PC-3 (cell line): ENCODE results near the gene CENPE. TPM values are rescaled to one million over a fixed set of nuclear protein-coding genes. Genes with fewer than 3 reads are reported as not detected.

Experiments used
- ATAC-seq: fragments of 200-7000 bp; cut with Tn5 transposase; 2 replicates; pipeline ENCODE4 v1.9.1; 2020; ENCODE audit warnings: mild to moderate bottlenecking, moderate library complexity
- BruUV-seq: library from RNA; stranded (reverse); fragments of 400-500 nt; replicated peaks from 2 replicates; lab custom pipeline; 2021; lab: Mats Ljungman, UMichigan
- CTCF ChIA-PET: fragments of 300-600 bp; sonication (Branson Sonifier 250); formaldehyde crosslinking; loops from one replicate; lab custom pipeline; 2022; ENCODE audit warnings: antibody characterized with exemption; lab: Charles Lee
- POLR2A ChIA-PET: fragments of 300-600 bp; sonication (Branson Sonifier 250); formaldehyde crosslinking; loops from one replicate; lab custom pipeline; 2022; ENCODE audit warnings: antibody characterized with exemption; ENCODE audit not compliant: unreplicated experiment; lab: Charles Lee
- DNase-seq: peaks from one replicate; pipeline ENCODE4 v3.0.0-alpha.2; 2015
- H2AFZ ChIP-seq: fragments of 300-600 bp; sonication (generic); 2 replicates; pipeline ENCODE4 v1.6.0; 2016; ENCODE audit warnings: antibody characterized with exemption, low read length
- H3F3A ChIP-seq: fragments of 300-600 bp; sonication (generic); one replicate; pipeline ENCODE4 v1.6.0; 2017; ENCODE audit warnings: antibody characterized with exemption, low read length, control low read depth, mild to moderate bottlenecking; ENCODE audit not compliant: unreplicated experiment
- H3K27ac ChIP-seq: fragments of 300-600 bp; sonication (generic); 2 replicates; pipeline ENCODE4 v1.5.1; 2016; ENCODE audit warnings: mild to moderate bottlenecking, low read length
- H3K27me3 ChIP-seq: fragments of 300-600 bp; sonication (generic); 2 replicates; pipeline ENCODE4 v1.6.1; 2016; ENCODE audit warnings: low read length, mixed read lengths
- H3K36me3 ChIP-seq: fragments of 300-600 bp; sonication (generic); 2 replicates; pipeline ENCODE4 v1.6.1; 2016; ENCODE audit warnings: low read depth, mixed run types, low read length, mixed read lengths
- H3K4me1 ChIP-seq: fragments of 300-600 bp; sonication (generic); 2 replicates; pipeline ENCODE4 v1.5.1; 2016; ENCODE audit warnings: low read length; ENCODE audit not compliant: insufficient read depth
- H3K4me2 ChIP-seq: fragments of 300-600 bp; sonication (generic); 2 replicates; pipeline ENCODE4 v1.6.0; 2016; ENCODE audit warnings: low read length
- H3K4me3 ChIP-seq: fragments of 300-600 bp; sonication (generic); 2 replicates; pipeline ENCODE4 v1.5.1; 2016; ENCODE audit warnings: mild to moderate bottlenecking, low read length, mixed read lengths
- H3K79me2 ChIP-seq: fragments of 300-600 bp; sonication (generic); 2 replicates; pipeline ENCODE4 v1.6.1; 2017; ENCODE audit warnings: low read length, mixed read lengths
- H3K9ac ChIP-seq: fragments of 300-600 bp; sonication (generic); 2 replicates; pipeline ENCODE4 v1.6.0; 2016; ENCODE audit warnings: mild to moderate bottlenecking, low read length
- H3K9me2 ChIP-seq: fragments of 300-600 bp; sonication (generic); replicated peaks from 2 replicates; pipeline ENCODE4 v1.6.1; 2016; ENCODE audit warnings: mixed run types, low read length, mixed read lengths
- H3K9me3 ChIP-seq: fragments of 300-600 bp; sonication (generic); 2 replicates; pipeline ENCODE4 v1.6.1; 2016; ENCODE audit warnings: low read length, mixed read lengths
- H4K20me1 ChIP-seq: fragments of 300-600 bp; sonication (generic); 2 replicates; pipeline ENCODE4 v1.6.1; 2016; ENCODE audit warnings: low read length, mixed read lengths
- CTCF ChIP-seq: fragments of 300-600 bp; sonication (generic); conservative IDR thresholded peaks from 2 replicates; pipeline ENCODE4 v1.5.1; 2017; ENCODE audit warnings: antibody characterized with exemption, low read depth, mild to moderate bottlenecking, low read length
- EZH2 ChIP-seq: fragments of 300-600 bp; sonication (generic); IDR thresholded peaks from one replicate; pipeline ENCODE4 v1.6.1; 2017; ENCODE audit warnings: antibody characterized with exemption, mild to moderate bottlenecking, low read length; ENCODE audit not compliant: unreplicated experiment
- EZH2phosphoT487 ChIP-seq: fragments of 300-600 bp; sonication (generic); IDR thresholded peaks from 2 replicates; pipeline ENCODE4 v1.6.1; 2018; ENCODE audit warnings: mild to moderate bottlenecking, antibody characterized with exemption, low read length, borderline replicate concordance
- intact Hi-C: fragments of 100-400 bp; cut with micrococcal nuclease; formaldehyde crosslinking; loops from 2 replicates; pipeline ENCODE4 v1.9.0; 2023
- total RNA-seq: library from RNA; depleted of rRNA; stranded (reverse); fragments of >200 nt; gene quantifications from 2 replicates; pipeline ENCODE4 v1.2.3, GENCODE V29; 2014

Gene CENPE
- total RNA-seq, 1 experiment from 2014 or later, result 17.3 TPM

- no peaks in the 10 kb centered on the region for H4K20me1 ChIP-seq
- peaks cover 16% of the 10 kb centered on the region for H3K79me2 ChIP-seq
- no peak overlapping the region for H3K27ac ChIP-seq
- no peak overlapping the region for H3K9ac ChIP-seq
- H3K4me3 ChIP-seq, result no peak overlapping the region
- H3F3A ChIP-seq, result no peaks in the 10 kb centered on the region
- no peak overlapping the region for H2AFZ ChIP-seq
- no peaks in the 10 kb centered on the region for H3K9me2 ChIP-seq
- TF ChIP-seq EZH2 (no peak), EZH2phosphoT487 (no peak), CTCF (no peak)
- no peak overlapping the region for H3K4me2 ChIP-seq
- H3K27me3 ChIP-seq, result no peaks in the 10 kb centered on the region
- CTCF ChIA-PET, result interaction anchor here (0.6 kb wide), 1 partner anchor 699 kb away, joined by 3 read pairs; no protein-coding TSS in a partner anchor
- H3K9me3 ChIP-seq, result no peaks in the 10 kb centered on the region
- intact Hi-C loops, result no loop called here
- H3K4me1 ChIP-seq, result peaks cover 17% of the 10 kb centered on the region
- POLR2A ChIA-PET, result no interaction called here
- BruUV-seq, result no TSS peak
- ATAC-seq (no peak), DNase-seq (no peak)
- H3K36me3 ChIP-seq, result no peaks in the 10 kb centered on the region
Measured at GRCh38 chr4:103079621-103080020, 118.5 kb downstream of the CENPE start.

- Histone ChIP-seq H3K9me3 (no peaks in the 10 kb centered on the region), H3K27me3 (no peaks in the 10 kb centered on the region), H3K79me2 (peaks cover 38% of the 10 kb centered on the region), H2AFZ (peak within 1 kb of the TSS; percentile 97), H3K4me3 (peak within 1 kb of the TSS; percentile 88), H3F3A (no peaks in the 10 kb centered on the region), H3K4me1 (peaks cover 30% of the 10 kb centered on the region), H3K36me3 (no peaks in the 10 kb centered on the region; the same call in 1 of the 2 replicates), H3K4me2 (peak within 1 kb of the TSS; percentile 90), H3K9me2 (no peaks in the 10 kb centered on the region), H4K20me1 (no peaks in the 10 kb centered on the region), H3K27ac (peak within 1 kb of the TSS; percentile 73), H3K9ac (peak within 1 kb of the TSS; percentile 95)
- DNase-seq, result peak; percentile 50
- ChIA-PET CTCF (no interaction called here), POLR2A (interaction anchor here (0.6 kb wide), 1 partner anchor 251 kb away, joined by 3 read pairs; no protein-coding TSS in a partner anchor)
- intact Hi-C loops, result loop anchor here (2.0 kb wide), 1 partner anchor 58 kb away; the partner anchor contains the start of gene SLC9B1
- BruUV-seq, result TSS peak; percentile 54
- TF ChIP-seq EZH2phosphoT487 (no peak), EZH2 (no peak)
- ATAC-seq, result peak; percentile 72
Measured at GRCh38 chr4:103076747-103077347, 121.3 kb downstream of the CENPE start, which contains the start of gene SLC9B2. Gene SLC9B2 (minus strand): TSS chr4:103076761. CDS start chr4:103067550, 9,211 bp downstream.

DNA sequence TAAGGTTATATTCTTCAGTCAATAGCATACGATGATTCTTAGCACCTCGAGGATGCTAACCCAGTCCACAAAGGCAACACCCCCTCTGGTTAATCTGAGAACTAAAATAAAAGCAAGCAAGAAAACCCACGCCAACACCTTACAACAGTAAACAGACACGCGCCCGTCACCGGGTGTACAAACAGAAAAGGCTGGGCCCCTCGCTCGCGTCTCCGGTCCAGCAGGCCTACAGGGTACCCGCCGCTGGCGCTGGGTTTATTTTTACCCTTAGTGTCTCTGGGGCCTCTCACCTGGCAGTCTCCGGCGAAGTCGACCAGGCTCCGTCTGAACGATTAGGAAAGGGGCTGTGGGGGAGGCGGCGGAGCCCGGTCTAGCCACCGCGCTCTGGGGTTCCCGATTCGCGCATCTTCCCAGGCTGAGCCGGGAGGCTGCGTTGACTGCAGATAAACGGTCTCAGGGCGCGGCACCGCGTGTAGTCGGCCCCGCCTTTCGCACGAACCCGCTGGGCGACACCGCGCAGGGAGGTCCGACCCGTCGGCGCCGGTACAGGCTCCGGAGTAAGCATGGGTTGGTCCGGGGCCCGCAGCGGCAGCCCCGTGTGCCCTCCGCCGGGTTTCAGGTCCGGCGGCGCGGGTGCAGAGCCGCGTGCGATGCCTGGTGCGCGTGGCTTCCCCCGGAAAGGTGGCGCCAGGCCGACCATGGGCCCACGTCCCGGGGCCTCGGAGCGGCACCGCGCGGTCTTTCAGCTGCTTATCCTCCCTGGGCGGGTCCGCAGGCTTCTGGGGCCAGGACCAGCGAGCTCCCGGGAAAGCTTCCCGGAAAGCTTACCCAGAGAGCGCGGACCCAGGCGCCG, 122.0 kb downstream of the CENPE start:
- Histone ChIP-seq H3F3A (no peaks in the 10 kb centered on the region), H3K36me3 (no peaks in the 10 kb centered on the region; the same call in 1 of the 2 replicates), H3K4me2 (peak overlapping the region; percentile 90), H3K9me2 (no peaks in the 10 kb centered on the region), H3K27me3 (no peaks in the 10 kb centered on the region), H2AFZ (peak overlapping the region; percentile 97), H3K9me3 (no peaks in the 10 kb centered on the region), H4K20me1 (no peaks in the 10 kb centered on the region), H3K27ac (peak overlapping the region; percentile 73), H3K79me2 (peaks cover 38% of the 10 kb centered on the region), H3K4me3 (peak overlapping the region; percentile 88), H3K9ac (peak overlapping the region; percentile 95), H3K4me1 (peaks cover 30% of the 10 kb centered on the region)
- ATAC-seq, result peak; percentile 64
- BruUV-seq, result no TSS peak
- peak; percentile 41 for DNase-seq
- intact Hi-C loops, result loop anchor here (2.0 kb wide), 1 partner anchor 57 kb away; the partner anchor contains the start of gene SLC9B1
- CTCF ChIA-PET, result no interaction called here
- POLR2A ChIA-PET, result interaction anchor here (0.6 kb wide), 1 partner anchor 251 kb away, joined by 3 read pairs; no protein-coding TSS in a partner anchor
- TF ChIP-seq CTCF (no peak), EZH2 (no peak), EZH2phosphoT487 (no peak)
